CD14-positive monocyte (primary cell): ENCODE results near the gene DCANP1. TPM values are rescaled to one million over a fixed set of nuclear protein-coding genes. Genes with fewer than 3 reads are reported as not detected.
A peak's percentile ranks its signal among the peaks of the same experiment; 100 is the strongest.

ENCODE experiments used
- DNase-seq, 3 donors: peaks; one replicate each; pipeline ENCODE4 v3.0.0-alpha.2; 2011 to 2022
- H2AFZ ChIP-seq: 2 replicates; pipeline ENCODE4 v1.6.0; 2012; ENCODE audit warnings: mild to moderate bottlenecking, low read depth, low read length, inconsistent platforms; ENCODE audit not compliant: insufficient read depth, poor library complexity, severe bottlenecking
- H3K27ac ChIP-seq, 2 donors: 1 replicate in 1 of 2; 2 replicates in 1 of 2; pipeline ENCODE4 v1.5.1; 2012 to 2013; ENCODE audit warnings: low read length in 2 of 2, control low read depth in 1 of 2, inconsistent platforms in 1 of 2, low read depth in 1 of 2, mild to moderate bottlenecking in 1 of 2
- H3K27me3 ChIP-seq, 2 donors: one replicate each; pipeline versions ENCODE4 v1.6.0 to v1.6.1; 2011 to 2013; ENCODE audit warnings: low read length in 2 of 2; ENCODE audit not compliant: control insufficient read depth in 2 of 2, insufficient read depth in 2 of 2
- H3K36me3 ChIP-seq, 2 donors: replicated peaks in 1 of 2; 1 replicate in 1 of 2; 2 replicates in 1 of 2; pipeline versions ENCODE4 v1.5.1 to v1.6.1; 2012 to 2013; ENCODE audit warnings: low read length in 2 of 2, control low read depth in 1 of 2, inconsistent platforms in 1 of 2, mild to moderate bottlenecking in 1 of 2; ENCODE audit not compliant: insufficient read depth in 2 of 2, control insufficient read depth in 1 of 2
- H3K4me1 ChIP-seq, 2 donors: 1 replicate in 1 of 2; 2 replicates in 1 of 2; pipeline versions ENCODE4 v1.5.1 to v1.6.1; 2012 to 2013; ENCODE audit warnings: low read length in 2 of 2, control low read depth in 1 of 2, inconsistent platforms in 1 of 2, mild to moderate bottlenecking in 1 of 2, moderate library complexity in 1 of 2; ENCODE audit not compliant: insufficient read depth in 2 of 2, control insufficient read depth in 1 of 2
- H3K4me2 ChIP-seq: replicated peaks from 2 replicates; pipeline ENCODE3; 2012; ENCODE audit warnings: low read length, moderate library complexity, mild to moderate bottlenecking; ENCODE audit not compliant: poor library complexity, severe bottlenecking; ENCODE audit errors: extremely low read depth
- H3K4me3 ChIP-seq, 3 experiments: fragments of 200-600 bp in 1 of 3; sonication (generic) in 1 of 3; replicated peaks in 1 of 3; 1 replicate in 2 of 3; 2 replicates in 1 of 3; pipeline ENCODE4 v1.5.1; 2011 to 2013; ENCODE audit warnings: low read length in 3 of 3, mild to moderate bottlenecking in 3 of 3, control low read depth in 2 of 3, low read depth in 2 of 3, inconsistent platforms in 1 of 3, moderate library complexity in 1 of 3
- H3K79me2 ChIP-seq: 2 replicates; pipeline ENCODE4 v1.6.0; 2012; ENCODE audit warnings: mild to moderate bottlenecking, control low read depth, inconsistent platforms, low read length, moderate library complexity; ENCODE audit not compliant: insufficient read depth
- H3K9ac ChIP-seq: 2 replicates; pipeline ENCODE4 v1.6.0; 2017; ENCODE audit warnings: low read length, mild to moderate bottlenecking; ENCODE audit not compliant: insufficient read depth, poor library complexity, severe bottlenecking
- H3K9me3 ChIP-seq, 2 donors: replicated peaks in 1 of 2; 1 replicate in 1 of 2; 2 replicates in 1 of 2; pipeline versions ENCODE4 v1.5.1 to v1.6.1; 2012 to 2013; ENCODE audit warnings: low read length in 2 of 2, control low read depth in 1 of 2; ENCODE audit not compliant: control insufficient read depth in 1 of 2, insufficient read depth in 1 of 2
- H4K20me1 ChIP-seq: 2 replicates; pipeline ENCODE4 v1.6.0; 2012; ENCODE audit warnings: mild to moderate bottlenecking, low read length, control low read depth, moderate library complexity; ENCODE audit not compliant: insufficient read depth
- H3K27ac Mint-ChIP-seq, 7 donors: one replicate each; pipeline ENCODE4 v1.8.0; 2020; ENCODE audit warnings: mild to moderate bottlenecking in 7 of 7, mixed read lengths in 7 of 7, moderate library complexity in 6 of 7, inconsistent platforms in 2 of 7
- H3K27me3 Mint-ChIP-seq, 3 donors: one replicate each; pipeline ENCODE4 v1.8.0; 2021 to 2022; ENCODE audit warnings: low read depth in 3 of 3, mild to moderate bottlenecking in 3 of 3, mixed read lengths in 3 of 3, moderate library complexity in 3 of 3, inconsistent platforms in 1 of 3
- H3K36me3 Mint-ChIP-seq, 2 donors: one replicate each; pipeline ENCODE4 v1.8.0; 2020; ENCODE audit warnings: mixed read lengths in 2 of 2, inconsistent platforms in 1 of 2, mild to moderate bottlenecking in 1 of 2
- H3K4me1 Mint-ChIP-seq: one replicate; pipeline ENCODE4 v1.8.0; 2020; ENCODE audit warnings: mild to moderate bottlenecking, mixed read lengths
- H3K4me3 Mint-ChIP-seq, 2 donors: one replicate each; pipeline ENCODE4 v1.8.0; 2020; ENCODE audit warnings: mild to moderate bottlenecking in 2 of 2, mixed read lengths in 2 of 2, moderate library complexity in 1 of 2
- H3K9me3 Mint-ChIP-seq, 7 donors: one replicate each; pipeline ENCODE4 v1.8.0; 2020 to 2022; ENCODE audit warnings: mixed read lengths in 7 of 7, mild to moderate bottlenecking in 6 of 7, moderate library complexity in 6 of 7, inconsistent platforms in 2 of 7
- CTCF ChIP-seq: fragments of 200-600 bp; IDR thresholded peaks from one replicate; pipeline ENCODE4 v1.8.0; 2022; ENCODE audit warnings: antibody characterized with exemption, mild to moderate bottlenecking
- WGBS: methylation state at CpG from one replicate; pipeline ENCODE4 v1.1.5; 2013; ENCODE audit warnings: missing lambda C conversion rate; ENCODE audit not compliant: insufficient coverage; 5-methylcytosine and 5-hydroxymethylcytosine counted together
- intact Hi-C, 2 donors: fragments of 100-400 bp; cut with micrococcal nuclease; formaldehyde crosslinking; loops; one replicate each; pipeline versions ENCODE4 v1.15.0 to v1.15.1; 2023
- polyA plus RNA-seq, 3 donors: library from polyadenylated mRNA; depleted of rRNA in 1 of 3; unstranded in 2 of 3; stranded (reverse) in 1 of 3; fragments of 300-500 nt in 2 of 3; fragments of >200 nt in 1 of 3; fragmentation: Illumina TruSeq in 2 of 3; gene quantifications; 1 replicate in 2 of 3; 2 replicates in 1 of 3; pipeline ENCODE4 v1.2.3, GENCODE V29; 2012 to 2021

The DCANP1 gene
- polyA plus RNA-seq, 3 donors = 0.14 to 0.85 (median 0.15) TPM

GRCh38 chr5:135445306-135445985 lies 1.7 kb downstream of the DCANP1 start:
- H3K4me1 Mint-ChIP-seq = peaks cover 77% of the 10 kb centered on the region
- H3K4me2 ChIP-seq = no peak overlapping the region
- H3K4me1 ChIP-seq = peaks cover 69 to 74% of the 10 kb centered on the region in 2 donors
- no peak overlapping the region for H3K9ac ChIP-seq
- peaks cover 86% of the 10 kb centered on the region for H3K79me2 ChIP-seq
- H3K4me3 ChIP-seq = no peak overlapping the region
- H3K27ac Mint-ChIP-seq = peak overlapping the region in 4 of 7 donors; percentile 40 to 81 (median 72)
- no peak overlapping the region for H3K4me3 Mint-ChIP-seq
- H3K9me3 ChIP-seq = no peaks in the 10 kb centered on the region
- 57% methylated on average over 12 of the region's 14 CpGs for WGBS
- H3K36me3 ChIP-seq = no peaks in the 10 kb centered on the region
- H4K20me1 ChIP-seq = no peaks in the 10 kb centered on the region
- peaks cover 0 to 3% (median 2%) of the 10 kb centered on the region in 3 donors for H3K27me3 Mint-ChIP-seq
- DNase-seq = peak in 2 of 3 donors; percentile 48 to 50
- H3K36me3 Mint-ChIP-seq = peaks cover 3 to 19% of the 10 kb centered on the region in 2 donors
- H3K27me3 ChIP-seq = no peaks in the 10 kb centered on the region
- H3K27ac ChIP-seq = no peak overlapping the region
- intact Hi-C loops = no loop called here
- H3K9me3 Mint-ChIP-seq = no peaks in the 10 kb centered on the region
- no peak for TF ChIP-seq CTCF
- peak overlapping the region; percentile 12 for H2AFZ ChIP-seq

GRCh38 chr5:135444881-135445280 lies 2.3 kb downstream of the DCANP1 start:
- H3K79me2 ChIP-seq = peaks cover 81% of the 10 kb centered on the region
- Mint-ChIP-seq H3K9me3 (no peaks in the 10 kb centered on the region), H3K4me1 (peaks cover 73% of the 10 kb centered on the region), H3K36me3 (peaks cover 3 to 19% of the 10 kb centered on the region in 2 donors), H3K27ac (peak overlapping the region in 2 of 7 donors; percentile 57 to 67), H3K27me3 (peaks cover 0 to 3% (median 2%) of the 10 kb centered on the region in 3 donors), H3K4me3 (no peak overlapping the region)
- H3K4me1 ChIP-seq = peaks cover 68 to 71% of the 10 kb centered on the region in 2 donors
- no peak overlapping the region for H3K9ac ChIP-seq
- no peak overlapping the region for H3K27ac ChIP-seq
- H3K4me2 ChIP-seq = no peak overlapping the region
- H3K27me3 ChIP-seq = no peaks in the 10 kb centered on the region
- no peak for DNase-seq
- 60% methylated on average over 5 of the region's 6 CpGs for WGBS
- no peaks in the 10 kb centered on the region for H3K9me3 ChIP-seq
- intact Hi-C loops = no loop called here
- peak overlapping the region; percentile 12 for H2AFZ ChIP-seq
- H3K36me3 ChIP-seq = no peaks in the 10 kb centered on the region
- no peak for TF ChIP-seq CTCF
- no peaks in the 10 kb centered on the region for H4K20me1 ChIP-seq
- H3K4me3 ChIP-seq = no peak overlapping the region
